ENCODE results near the gene SPATA33. TPM values are rescaled to one million over a fixed set of nuclear protein-coding genes. Genes with fewer than 3 reads are reported as not detected.
A peak's percentile ranks its signal among the peaks of the same experiment; 100 is the strongest.

SPATA33 gene
- total RNA-seq, 1 donor from 2014 or later: 13.8 TPM

DNA sequence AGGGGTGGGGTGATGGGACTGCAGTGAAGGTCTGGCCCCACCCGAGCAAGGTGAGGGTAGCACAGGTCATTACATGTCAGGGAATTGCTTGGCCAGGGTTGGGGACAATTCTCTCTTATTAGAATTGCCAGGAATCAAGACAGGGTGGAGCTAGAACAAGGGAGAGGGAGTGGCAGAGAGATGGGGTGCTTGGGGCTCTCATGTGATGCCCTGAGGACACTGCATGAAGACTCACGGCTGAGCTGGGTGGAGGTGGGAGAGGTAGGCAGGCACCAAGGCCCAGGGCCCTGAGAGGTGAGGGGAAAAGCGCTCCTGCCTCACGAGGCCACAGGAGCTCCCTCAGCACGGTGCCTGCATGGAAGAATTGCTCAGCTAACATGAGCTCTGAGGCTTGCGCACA, 40.6 kb upstream of the SPATA33 start:
- peak overlapping the region; percentile 77 for H3K4me3 Mint-ChIP-seq (ENCODE audit: unreplicated experiment)
- H3K9me3 Mint-ChIP-seq (ENCODE audit: unreplicated experiment): peaks cover 5% of the 10 kb centered on the region
- H3K27me3 Mint-ChIP-seq (ENCODE audit: unreplicated experiment): peaks cover 17% of the 10 kb centered on the region
- peak overlapping the region; percentile 82 for H3K27ac Mint-ChIP-seq (ENCODE audit: unreplicated experiment)
- H3K36me3 Mint-ChIP-seq (ENCODE audit: low read depth, unreplicated experiment): peaks cover 24% of the 10 kb centered on the region
- H3K4me1 Mint-ChIP-seq (ENCODE audit: unreplicated experiment): peaks cover 42% of the 10 kb centered on the region
- TF ChIP-seq, protein P1, sequence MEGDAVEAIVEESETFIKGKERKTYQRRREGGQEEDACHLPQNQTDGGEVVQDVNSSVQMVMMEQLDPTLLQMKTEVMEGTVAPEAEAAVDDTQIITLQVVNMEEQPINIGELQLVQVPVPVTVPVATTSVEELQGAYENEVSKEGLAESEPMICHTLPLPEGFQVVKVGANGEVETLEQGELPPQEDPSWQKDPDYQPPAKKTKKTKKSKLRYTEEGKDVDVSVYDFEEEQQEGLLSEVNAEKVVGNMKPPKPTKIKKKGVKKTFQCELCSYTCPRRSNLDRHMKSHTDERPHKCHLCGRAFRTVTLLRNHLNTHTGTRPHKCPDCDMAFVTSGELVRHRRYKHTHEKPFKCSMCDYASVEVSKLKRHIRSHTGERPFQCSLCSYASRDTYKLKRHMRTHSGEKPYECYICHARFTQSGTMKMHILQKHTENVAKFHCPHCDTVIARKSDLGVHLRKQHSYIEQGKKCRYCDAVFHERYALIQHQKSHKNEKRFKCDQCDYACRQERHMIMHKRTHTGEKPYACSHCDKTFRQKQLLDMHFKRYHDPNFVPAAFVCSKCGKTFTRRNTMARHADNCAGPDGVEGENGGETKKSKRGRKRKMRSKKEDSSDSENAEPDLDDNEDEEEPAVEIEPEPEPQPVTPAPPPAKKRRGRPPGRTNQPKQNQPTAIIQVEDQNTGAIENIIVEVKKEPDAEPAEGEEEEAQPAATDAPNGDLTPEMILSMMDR (IDR thresholded peaks at IDR 0.05; ENCODE audit: unreplicated experiment): no peak
- no peak for DNase-seq (ENCODE audit: low spot score)

DNA sequence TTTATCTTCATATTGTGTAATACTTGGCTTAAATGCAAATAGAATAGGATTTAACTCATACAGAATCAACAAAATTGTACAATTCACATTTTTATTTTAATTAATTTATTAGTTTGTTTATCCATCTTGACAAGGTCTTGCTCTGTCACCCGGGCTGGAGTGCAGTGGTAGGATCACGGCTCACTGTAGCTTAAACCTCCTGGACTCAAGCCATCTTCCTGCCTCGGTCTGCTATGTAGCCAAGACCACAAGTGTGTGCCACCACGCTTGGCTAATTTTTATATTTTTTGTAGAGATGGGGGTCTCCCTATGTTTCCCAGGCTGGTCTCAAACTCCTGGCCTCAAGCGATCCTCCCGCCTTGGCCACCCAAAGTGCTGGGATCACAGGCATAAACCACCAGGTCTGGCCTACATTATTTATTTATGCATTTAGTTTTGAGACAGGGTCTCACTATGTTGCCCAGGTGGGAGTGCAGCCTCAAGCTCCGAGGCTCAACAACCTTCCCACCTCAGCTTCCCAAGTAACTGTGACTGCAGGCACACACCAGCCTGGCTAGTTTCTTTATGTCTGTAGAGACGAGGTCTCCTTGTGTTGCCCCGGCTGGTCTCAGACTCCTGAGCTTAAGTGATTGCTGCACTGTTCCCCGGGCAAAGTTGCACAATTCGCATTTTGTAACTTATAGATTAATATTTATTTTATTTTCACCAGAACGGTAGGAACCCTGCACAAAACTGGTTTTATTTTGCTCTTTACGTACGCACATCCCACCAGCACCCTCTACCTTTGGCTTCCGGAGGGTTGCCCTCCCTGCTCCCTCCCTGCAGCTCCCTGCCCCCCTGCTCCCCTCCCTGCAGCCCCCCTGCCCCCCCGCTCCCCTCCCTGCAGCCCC, 39.3 kb upstream of the SPATA33 start:
- Mint-ChIP-seq H3K27me3 (ENCODE audit: unreplicated experiment) (peaks cover 20% of the 10 kb centered on the region), H3K27ac (ENCODE audit: unreplicated experiment) (no peak overlapping the region), H3K4me3 (ENCODE audit: unreplicated experiment) (no peak overlapping the region), H3K4me1 (ENCODE audit: unreplicated experiment) (peaks cover 41% of the 10 kb centered on the region), H3K9me3 (ENCODE audit: unreplicated experiment) (peaks cover 6% of the 10 kb centered on the region), H3K36me3 (ENCODE audit: low read depth, unreplicated experiment) (peaks cover 23% of the 10 kb centered on the region)
- DNase-seq (ENCODE audit: low spot score): no peak
- TF ChIP-seq, protein P1 (IDR thresholded peaks at IDR 0.05; ENCODE audit: unreplicated experiment): no peak

DNA sequence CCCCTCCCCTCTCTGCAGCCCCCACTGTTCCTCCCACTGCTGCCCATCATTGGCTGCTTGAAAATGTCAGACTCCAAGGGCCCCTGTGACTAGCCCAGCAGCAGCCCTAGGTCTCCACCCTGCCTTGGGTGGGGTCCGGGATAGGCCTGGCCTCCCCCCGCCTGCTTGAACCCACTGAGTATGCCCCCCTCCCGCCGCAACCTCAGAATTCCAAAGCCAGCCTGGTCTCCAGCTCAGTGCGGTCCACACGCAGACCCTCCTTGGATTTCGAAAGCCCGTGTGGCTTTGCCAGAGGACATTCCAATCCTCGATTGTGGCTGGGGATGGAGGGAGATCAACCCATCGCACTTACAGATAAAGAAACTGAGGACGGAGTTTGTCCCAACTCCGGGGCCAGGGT, 37.8 kb upstream of the SPATA33 start:
- DNase-seq (ENCODE audit: low spot score): no peak
- peaks cover 9% of the 10 kb centered on the region for H3K9me3 Mint-ChIP-seq (ENCODE audit: unreplicated experiment)
- H3K27me3 Mint-ChIP-seq (ENCODE audit: unreplicated experiment): peaks cover 17% of the 10 kb centered on the region
- H3K4me1 Mint-ChIP-seq (ENCODE audit: unreplicated experiment): peaks cover 47% of the 10 kb centered on the region
- peaks cover 29% of the 10 kb centered on the region for H3K36me3 Mint-ChIP-seq (ENCODE audit: low read depth, unreplicated experiment)
- H3K27ac Mint-ChIP-seq (ENCODE audit: unreplicated experiment): peak overlapping the region; percentile 18
- H3K4me3 Mint-ChIP-seq (ENCODE audit: unreplicated experiment): no peak overlapping the region
- TF ChIP-seq, protein P1 (IDR thresholded peaks at IDR 0.05; ENCODE audit: unreplicated experiment): no peak

DNA sequence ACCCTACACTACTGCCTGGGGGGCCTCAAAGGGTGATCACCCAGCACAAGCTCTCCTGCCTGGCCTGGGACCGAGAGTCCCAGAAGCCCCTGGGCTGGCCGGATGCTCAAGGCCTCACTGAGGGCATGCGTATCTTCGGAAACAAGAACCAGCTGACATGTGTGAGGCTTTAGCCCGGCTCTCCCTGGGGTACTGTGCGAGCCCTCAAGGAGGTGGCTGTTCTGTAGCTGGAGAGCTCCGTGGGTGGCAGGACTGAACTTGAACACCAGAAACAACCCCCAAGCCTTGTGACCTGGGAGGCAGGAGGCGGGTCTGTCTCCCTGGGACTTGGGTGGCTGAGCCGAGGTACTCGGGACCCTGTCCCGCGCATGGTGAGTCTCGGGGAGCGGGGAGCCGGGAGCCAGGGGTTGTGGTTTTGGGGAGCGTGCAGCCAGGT, 37.2 kb upstream of the SPATA33 start:
- TF ChIP-seq, protein P1 (IDR thresholded peaks at IDR 0.05; ENCODE audit: unreplicated experiment): no peak
- H3K9me3 Mint-ChIP-seq (ENCODE audit: unreplicated experiment): peaks cover 9% of the 10 kb centered on the region

DNA sequence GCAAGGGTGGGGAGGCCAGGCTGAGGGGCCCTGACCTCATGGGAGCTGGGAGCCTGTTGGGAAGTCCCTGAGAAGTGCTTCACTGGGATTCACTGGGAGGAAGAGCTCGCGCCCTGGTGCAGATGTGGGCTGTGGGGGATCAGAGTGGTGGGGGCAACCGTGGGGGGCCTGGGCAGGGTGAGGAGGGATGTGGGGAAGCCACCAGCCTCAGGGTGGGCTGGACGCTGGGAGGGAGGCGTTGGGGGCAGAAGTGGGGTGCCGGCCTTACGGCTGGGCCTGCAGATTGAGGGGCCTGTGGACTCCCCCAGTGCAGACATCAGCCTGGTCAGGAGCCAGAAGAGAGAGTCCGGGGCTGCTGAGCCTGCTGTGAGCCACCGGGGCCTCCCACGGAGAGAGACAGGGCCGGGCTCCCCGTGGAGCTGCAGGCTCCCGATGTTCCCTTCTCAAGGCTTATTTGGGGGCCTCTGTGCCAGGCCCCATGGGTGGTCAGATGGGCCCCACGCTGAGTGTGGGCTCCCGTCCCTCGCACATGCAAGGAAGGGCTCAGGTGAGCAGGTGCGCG, 36.4 kb upstream of the SPATA33 start:
- DNase-seq (ENCODE audit: low spot score): no peak
- no peak overlapping the region for H3K4me3 Mint-ChIP-seq (ENCODE audit: unreplicated experiment)
- peaks cover 16% of the 10 kb centered on the region for H3K27me3 Mint-ChIP-seq (ENCODE audit: unreplicated experiment)
- TF ChIP-seq, protein P1 (IDR thresholded peaks at IDR 0.05; ENCODE audit: unreplicated experiment): no peak
- H3K4me1 Mint-ChIP-seq (ENCODE audit: unreplicated experiment): peaks cover 51% of the 10 kb centered on the region
- H3K27ac Mint-ChIP-seq (ENCODE audit: unreplicated experiment): no peak overlapping the region
- peaks cover 28% of the 10 kb centered on the region for H3K36me3 Mint-ChIP-seq (ENCODE audit: low read depth, unreplicated experiment)
- peaks cover 9% of the 10 kb centered on the region for H3K9me3 Mint-ChIP-seq (ENCODE audit: unreplicated experiment)

More for the DNA sequence above, 37.2 kb upstream of the SPATA33 start:
- no peak for DNase-seq (ENCODE audit: low spot score)
- Mint-ChIP-seq H3K27ac (ENCODE audit: unreplicated experiment) (no peak overlapping the region), H3K4me1 (ENCODE audit: unreplicated experiment) (peaks cover 52% of the 10 kb centered on the region), H3K27me3 (ENCODE audit: unreplicated experiment) (peaks cover 16% of the 10 kb centered on the region), H3K36me3 (ENCODE audit: low read depth, unreplicated experiment) (peaks cover 28% of the 10 kb centered on the region), H3K4me3 (ENCODE audit: unreplicated experiment) (no peak overlapping the region)
